ENCODE measurements around the gene LRRC8B.

GRCh38 chr1:89503690-89504089 is 20.9 kb upstream of the LRRC8B start:
- no peak for TF ChIP-seq CTCF (IDR thresholded peaks at IDR 0.05)
- TF ChIP-seq POLR2A (IDR thresholded peaks at IDR 0.05) = no peak

Data from testis (tissue), 2 donors.